Thyroid gland (tissue), 4 donors: Measurements from ENCODE around the gene CEP170.
"Not testable (repeated sequence)": the region's sequence is repeated elsewhere in the genome, so short reads cannot be mapped to it uniquely, and the experiment has no call there.

Source experiments
- POLR2A ChIP-seq, 2 donors: fragments of 450-650 bp; IDR thresholded peaks; one replicate each; pipeline ENCODE4 v1.6.1; 2017; ENCODE audit warnings: antibody characterized with exemption in 2 of 2, mild to moderate bottlenecking in 2 of 2, moderate library complexity in 1 of 2
- TF ChIP-seq, protein P1 (sequence below), 6 experiments: fragments of 200-600 bp in 3 of 6; fragments of 450-650 bp in 3 of 6; sonication (generic) in 3 of 6; IDR thresholded peaks; one replicate each; pipeline ENCODE4 v1.5.1; 2016 to 2019; ENCODE audit warnings: antibody characterized with exemption in 6 of 6, mild to moderate bottlenecking in 2 of 6, inconsistent platforms in 1 of 6, moderate library complexity in 1 of 6

DNA sequence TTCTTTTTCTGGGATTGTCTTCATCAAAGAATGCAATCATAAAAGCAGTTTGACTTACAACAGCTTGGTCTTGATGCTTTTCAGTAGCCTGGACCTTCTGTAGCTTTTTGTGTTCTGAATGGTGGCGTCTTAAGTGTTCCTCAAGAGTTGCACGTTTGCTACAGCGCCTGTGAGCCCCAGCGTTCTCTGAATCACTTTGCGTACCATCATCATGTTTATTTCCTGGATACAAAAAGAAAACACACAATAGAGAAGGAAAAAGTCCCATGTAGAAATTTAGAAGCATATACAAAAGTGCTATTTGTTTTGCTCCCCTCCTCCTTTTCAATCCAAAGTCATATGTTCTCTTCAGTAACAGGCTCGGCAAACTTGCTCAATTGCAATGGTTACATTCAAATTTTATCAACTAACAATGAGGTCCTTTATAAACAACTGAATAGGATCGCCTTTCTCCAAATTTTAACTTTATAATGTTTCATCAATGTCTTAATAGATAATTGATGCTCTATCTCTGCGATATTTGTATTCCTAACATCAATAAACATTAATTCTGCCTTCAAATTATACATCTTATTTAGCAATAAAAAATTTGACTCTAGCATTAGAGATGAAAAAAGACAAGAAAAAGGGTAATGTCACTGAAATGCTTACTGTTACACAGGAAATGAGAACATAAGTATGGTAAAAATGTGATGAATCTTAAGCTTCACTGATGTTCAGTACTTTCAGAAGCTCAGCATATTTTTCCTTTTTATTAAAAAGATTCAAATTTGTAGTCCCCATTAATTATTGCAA, 68.7 kb downstream of the CEP170 start:
- TF ChIP-seq, protein P1, sequence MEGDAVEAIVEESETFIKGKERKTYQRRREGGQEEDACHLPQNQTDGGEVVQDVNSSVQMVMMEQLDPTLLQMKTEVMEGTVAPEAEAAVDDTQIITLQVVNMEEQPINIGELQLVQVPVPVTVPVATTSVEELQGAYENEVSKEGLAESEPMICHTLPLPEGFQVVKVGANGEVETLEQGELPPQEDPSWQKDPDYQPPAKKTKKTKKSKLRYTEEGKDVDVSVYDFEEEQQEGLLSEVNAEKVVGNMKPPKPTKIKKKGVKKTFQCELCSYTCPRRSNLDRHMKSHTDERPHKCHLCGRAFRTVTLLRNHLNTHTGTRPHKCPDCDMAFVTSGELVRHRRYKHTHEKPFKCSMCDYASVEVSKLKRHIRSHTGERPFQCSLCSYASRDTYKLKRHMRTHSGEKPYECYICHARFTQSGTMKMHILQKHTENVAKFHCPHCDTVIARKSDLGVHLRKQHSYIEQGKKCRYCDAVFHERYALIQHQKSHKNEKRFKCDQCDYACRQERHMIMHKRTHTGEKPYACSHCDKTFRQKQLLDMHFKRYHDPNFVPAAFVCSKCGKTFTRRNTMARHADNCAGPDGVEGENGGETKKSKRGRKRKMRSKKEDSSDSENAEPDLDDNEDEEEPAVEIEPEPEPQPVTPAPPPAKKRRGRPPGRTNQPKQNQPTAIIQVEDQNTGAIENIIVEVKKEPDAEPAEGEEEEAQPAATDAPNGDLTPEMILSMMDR (IDR thresholded peaks at IDR 0.05) = not testable (repeated sequence)
- not testable (repeated sequence) for TF ChIP-seq POLR2A (IDR thresholded peaks at IDR 0.05)
